ENCODE data around the gene NFIA. TPM values are rescaled to one million over a fixed set of nuclear protein-coding genes. Genes with fewer than 3 reads are reported as not detected.

Gene NFIA
- polyA plus RNA-seq, 1 donor (not counting 4 experiments of a cell fraction or from before 2014, with no cell fraction given), result 14.7 TPM

DNA sequence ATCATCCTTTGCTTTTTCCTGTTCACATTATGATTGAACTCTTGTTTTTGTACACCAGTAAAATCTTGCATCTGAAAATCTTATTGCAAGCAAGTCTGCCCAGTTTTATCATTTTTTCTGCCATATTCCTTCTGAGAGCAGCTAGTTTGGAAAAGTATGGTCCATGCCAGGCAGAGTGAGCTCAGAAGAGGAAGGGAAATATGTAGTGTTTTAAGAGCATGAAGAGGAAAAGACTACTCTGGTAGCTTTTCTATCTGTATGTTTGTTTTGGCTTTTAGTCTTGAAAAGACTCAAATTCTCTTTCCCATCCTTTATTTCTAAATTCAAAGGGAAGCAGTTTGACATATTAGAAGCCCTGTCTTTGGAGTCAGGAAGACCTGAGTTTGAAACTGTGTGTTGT lies 125.8 kb downstream of the NFIA start:
- H3K4me2 ChIP-seq (ENCODE audit: control insufficient read depth, extremely low read depth, insufficient read depth, low read depth, low read length), result no peak overlapping the region
- no peaks in the 10 kb centered on the region for H3K9me3 ChIP-seq (ENCODE audit: control insufficient read depth, low read depth, low read length)
- FAIRE-seq (no peak), DNase-seq (ENCODE audit: low read depth, low spot score) (no peak)
- no peaks in the 10 kb centered on the region for H4K20me1 ChIP-seq (ENCODE audit: control insufficient read depth, extremely low read depth, insufficient read depth, low read length)
- no peak overlapping the region for H2AFZ ChIP-seq (ENCODE audit: control insufficient read depth, low read length)
- TF ChIP-seq CTCF (optimal IDR thresholded peaks at IDR 0.05 in 1 of 3, IDR thresholded peaks at IDR 0.05 in 1 of 3, conservative IDR thresholded peaks at IDR 0.05 in 1 of 3; ENCODE audit: extremely low read depth in 1 of 3, insufficient read depth in 2 of 3, low read length in 3 of 3) (no peak), EZH2 (IDR thresholded peaks at IDR 0.05; ENCODE audit: low read length) (no peak)
- H3K4me1 ChIP-seq (ENCODE audit: control insufficient read depth, extremely low read depth, insufficient read depth, low read length), result peaks cover 4% of the 10 kb centered on the region
- no peaks in the 10 kb centered on the region for H3K27me3 ChIP-seq (ENCODE audit: control insufficient read depth, extremely low read depth, insufficient read depth, low read length)
- H3K36me3 ChIP-seq (ENCODE audit: control insufficient read depth in 2 of 2, extremely low read depth in 1 of 2, insufficient read depth in 2 of 2, low read length in 2 of 2), result no peaks in the 10 kb centered on the region
- H3K9ac ChIP-seq (ENCODE audit: control insufficient read depth, extremely low read depth, insufficient read depth, low read length), result no peak overlapping the region
- dilution Hi-C loops (cut with MboI; ENCODE audit: extremely low pct_ligation_motif_present, low sequenced_read_pairs), result no loop called here
- no peaks in the 10 kb centered on the region for H3K9me1 ChIP-seq (ENCODE audit: control insufficient read depth, extremely low read depth, insufficient read depth, low read length)
- H3K4me3 ChIP-seq (ENCODE audit: control insufficient read depth in 2 of 3, extremely low read depth in 1 of 3, insufficient read depth in 2 of 3, low read depth in 1 of 3, low read length in 3 of 3), result no peak overlapping the region
- H3K27ac ChIP-seq (ENCODE audit: control insufficient read depth, insufficient read depth, low read length), result no peak overlapping the region
- H3K79me2 ChIP-seq (ENCODE audit: control insufficient read depth, insufficient read depth, low read length), result peaks cover 2% of the 10 kb centered on the region

DNA sequence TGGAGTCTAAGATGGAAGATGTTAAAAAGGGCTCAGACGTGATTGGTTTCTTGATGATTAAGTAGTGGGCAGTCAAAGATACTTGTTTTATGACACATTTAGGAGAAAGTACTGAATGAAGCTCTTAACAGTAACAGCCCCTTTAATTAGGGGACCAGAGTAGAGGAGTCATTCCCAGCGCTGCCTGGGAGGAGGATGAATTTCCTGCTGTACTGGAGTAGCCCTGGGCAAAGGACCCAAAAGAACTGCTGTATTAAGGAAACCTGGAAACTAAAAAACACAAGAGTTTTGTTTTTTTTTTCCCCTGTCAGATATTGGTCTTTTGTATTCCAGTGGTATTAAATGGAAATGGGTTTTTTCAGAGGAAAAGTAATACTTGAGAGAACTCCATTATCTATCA lies 126.5 kb downstream of the NFIA start:
- Histone ChIP-seq H4K20me1 (ENCODE audit: control insufficient read depth, extremely low read depth, insufficient read depth, low read length) (no peaks in the 10 kb centered on the region), H3K36me3 (ENCODE audit: control insufficient read depth in 2 of 2, extremely low read depth in 1 of 2, insufficient read depth in 2 of 2, low read length in 2 of 2) (peaks cover 0 to 3% of the 10 kb centered on the region in 2 experiments), H3K27me3 (ENCODE audit: control insufficient read depth, extremely low read depth, insufficient read depth, low read length) (no peaks in the 10 kb centered on the region), H3K27ac (ENCODE audit: control insufficient read depth, insufficient read depth, low read length) (no peak overlapping the region), H2AFZ (ENCODE audit: control insufficient read depth, low read length) (no peak overlapping the region), H3K79me2 (ENCODE audit: control insufficient read depth, insufficient read depth, low read length) (no peaks in the 10 kb centered on the region), H3K4me1 (ENCODE audit: control insufficient read depth, extremely low read depth, insufficient read depth, low read length) (no peaks in the 10 kb centered on the region), H3K9me1 (ENCODE audit: control insufficient read depth, extremely low read depth, insufficient read depth, low read length) (no peaks in the 10 kb centered on the region), H3K4me3 (ENCODE audit: control insufficient read depth in 2 of 3, extremely low read depth in 1 of 3, insufficient read depth in 2 of 3, low read depth in 1 of 3, low read length in 3 of 3) (no peak overlapping the region), H3K4me2 (ENCODE audit: control insufficient read depth, extremely low read depth, insufficient read depth, low read depth, low read length) (no peak overlapping the region), H3K9me3 (ENCODE audit: control insufficient read depth, low read depth, low read length) (no peaks in the 10 kb centered on the region), H3K9ac (ENCODE audit: control insufficient read depth, extremely low read depth, insufficient read depth, low read length) (no peak overlapping the region)
- TF ChIP-seq EZH2 (IDR thresholded peaks at IDR 0.05; ENCODE audit: low read length) (no peak), CTCF (optimal IDR thresholded peaks at IDR 0.05 in 1 of 3, IDR thresholded peaks at IDR 0.05 in 1 of 3, conservative IDR thresholded peaks at IDR 0.05 in 1 of 3; ENCODE audit: extremely low read depth in 1 of 3, insufficient read depth in 2 of 3, low read length in 3 of 3) (no peak)
- DNase-seq (ENCODE audit: low read depth, low spot score) (no peak), FAIRE-seq (no peak)
- dilution Hi-C loops (cut with MboI; ENCODE audit: extremely low pct_ligation_motif_present, low sequenced_read_pairs), result no loop called here
